ENCODE data around the gene IL11.

GRCh38 chr19:55353356-55353802, 16.9 kb downstream of the IL11 start:
- TF ChIP-seq CTCF (IDR thresholded peaks at IDR 0.05) = no peak
- TF ChIP-seq POLR2A (IDR thresholded peaks at IDR 0.05) = no peak
- no peak for TF ChIP-seq POLR2AphosphoS5 (IDR thresholded peaks at IDR 0.05)
- TF ChIP-seq EP300 (IDR thresholded peaks at IDR 0.05; ENCODE audit: low read depth) = no peak

All from transverse colon (tissue), 4 donors.